Measurements from ENCODE around the gene DEPDC4. TPM values are rescaled to one million over a fixed set of nuclear protein-coding genes. Genes with fewer than 3 reads are reported as not detected.

Gene DEPDC4
- polyA plus RNA-seq: 1.1 and 11.4 TPM in 2 replicates

GRCh38 chr12:100266835-100267602 is at the start of gene DEPDC4, which contains the start of gene SCYL2:
Gene DEPDC4 (minus strand): TSS chr12:100267079. CDS start chr12:100267076, 3 bp downstream.
Gene SCYL2 (plus strand): TSS chr12:100267177. CDS start chr12:100282971, 15,794 bp downstream.

DNA sequence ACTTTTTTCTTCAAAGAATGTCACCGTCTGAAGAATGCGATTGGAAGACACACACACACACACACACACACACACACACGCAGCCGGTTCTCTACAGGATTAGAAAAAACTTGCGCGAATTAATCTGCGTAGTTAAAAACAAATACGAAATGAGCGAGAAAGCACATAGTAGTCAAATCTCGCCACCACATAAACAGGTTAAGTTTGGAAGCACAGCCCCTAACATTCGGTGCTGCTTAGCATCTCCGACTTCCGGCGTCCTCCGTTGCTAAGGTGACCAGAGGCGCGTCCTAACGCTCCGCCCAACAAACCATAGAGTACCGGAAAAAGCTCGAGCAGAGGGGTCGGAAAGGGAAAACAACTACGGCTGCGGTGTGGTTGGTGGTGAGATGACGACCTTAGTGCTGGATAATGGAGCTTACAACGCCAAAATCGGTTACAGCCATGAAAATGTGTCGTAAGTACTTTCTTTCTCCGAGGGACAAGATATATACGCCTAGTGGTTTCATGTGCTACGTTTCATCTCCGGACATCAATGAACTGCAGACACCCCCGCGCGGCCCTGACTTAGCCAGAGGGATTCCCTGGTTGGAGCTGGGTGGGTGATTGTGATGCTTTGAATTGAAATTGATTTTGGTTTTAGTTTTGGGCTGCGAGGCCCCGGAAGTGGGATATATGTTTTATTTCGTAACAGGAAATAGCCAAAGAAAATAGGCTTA is 66.3 kb downstream of the DEPDC4 start, which contains the start of gene ACTR6:
Gene ACTR6, plus strand, starts transcription at position 353 of the 719 bp plus-strand sequence. Its CDS starts 37 bp downstream, at position 390.

Other genes starting within 250 kb of the DEPDC4 start
- 33.7 and 41.7 TPM in 2 replicates for gene BLTP3B, start 124.2 kb downstream of the DEPDC4 start, polyA plus RNA-seq
- 168 and 186 TPM in 2 replicates for gene ACTR6, start 66.3 kb downstream of the DEPDC4 start, polyA plus RNA-seq
- gene SCYL2, start 98 bp upstream of the DEPDC4 start, polyA plus RNA-seq: 19.1 and 27.0 TPM in 2 replicates
- gene SLC17A8, start 90.0 kb upstream of the DEPDC4 start, polyA plus RNA-seq: 0.48 TPM in 1 of 2 replicates, not detected in the other
- gene NR1H4, start 206.8 kb upstream of the DEPDC4 start, polyA plus RNA-seq: not detected in 2 replicates